K562 (cell line): ENCODE data around the gene ANAPC16. TPM values are rescaled to one million over a fixed set of nuclear protein-coding genes. Genes with fewer than 3 reads are reported as not detected.

Experiments
- CBX3 ChIP-seq, 2 experiments: IDR thresholded peaks; 1 replicate in 1 of 2; 2 replicates in 1 of 2; pipeline ENCODE4 v1.6.1; 2012; ENCODE audit warnings: inconsistent platforms in 2 of 2, low read length in 2 of 2, borderline replicate concordance in 1 of 2, control low read depth in 1 of 2
- CTBP1 ChIP-seq: fragments of 450-650 bp; IDR thresholded peaks from 2 replicates; pipeline ENCODE4 v1.6.1; 2016; ENCODE audit warnings: borderline replicate concordance
- ESRRA ChIP-seq: fragments of 450-650 bp; IDR thresholded peaks from 2 replicates; pipeline ENCODE4 v1.6.1; 2014; ENCODE audit warnings: low read depth, mild to moderate bottlenecking, moderate library complexity, borderline replicate concordance
- ILF3 ChIP-seq: fragments of 450-650 bp; IDR thresholded peaks from 2 replicates; pipeline ENCODE4 v1.6.1; 2018; ENCODE audit warnings: antibody characterized with exemption, mild to moderate bottlenecking, moderate library complexity, borderline replicate concordance
- JUNB ChIP-seq: fragments of 450-650 bp; formaldehyde crosslinking; conservative IDR thresholded peaks from 2 replicates; pipeline ENCODE4 v1.4.0; 2020; ENCODE audit warnings: mild to moderate bottlenecking
- KLF10 ChIP-seq: fragments of 250-450 bp; sonication (Bioruptor Pico); IDR thresholded peaks from 2 replicates; pipeline ENCODE4 v1.6.1; 2021; ENCODE audit warnings: matching md5 sums
- MAX ChIP-seq: sonication (generic); formaldehyde crosslinking; IDR thresholded peaks from 2 replicates; pipeline ENCODE4 v1.9.0; 2022; ENCODE audit warnings: mild to moderate bottlenecking, missing genetic modification reagents
- MYC ChIP-seq, 2 experiments: fragments of 250-450 bp in 1 of 2; sonication (Bioruptor Pico) in 1 of 2; IDR thresholded peaks; 2 replicates each; pipeline versions ENCODE4 v1.5.1 to v1.6.1; 2012 to 2021; ENCODE audit warnings: low read depth in 2 of 2, borderline replicate concordance in 1 of 2, improper control_type of control experiment in 1 of 2, low read length in 1 of 2, mild to moderate bottlenecking in 1 of 2, moderate library complexity in 1 of 2
- NBN ChIP-seq: fragments of 450-650 bp; IDR thresholded peaks from 2 replicates; pipeline ENCODE4 v1.6.1; 2016; ENCODE audit warnings: low read depth, mild to moderate bottlenecking
- PML ChIP-seq: IDR thresholded peaks from 2 replicates; pipeline ENCODE4 v1.6.1; 2012; ENCODE audit warnings: low read length, inconsistent platforms
- POLR2A ChIP-seq: fragments of 450-650 bp; conservative IDR thresholded peaks from 2 replicates; pipeline ENCODE4 v1.6.1; 2016
- RBBP5 ChIP-seq: fragments of 200-600 bp; sonication (generic); IDR thresholded peaks from 2 replicates; pipeline ENCODE4 v1.6.1; 2012; ENCODE audit warnings: borderline replicate concordance, mild to moderate bottlenecking, low read length, control low read depth, inconsistent platforms; ENCODE audit not compliant: insufficient read depth, poor library complexity, severe bottlenecking
- RBFOX2 ChIP-seq: fragments of 200-400 bp; formaldehyde crosslinking; IDR thresholded peaks from 2 replicates; pipeline ENCODE4 v1.6.1; 2017; ENCODE audit warnings: low read depth, mild to moderate bottlenecking, low read length, moderate library complexity
- SMC3 ChIP-seq: conservative IDR thresholded peaks from 2 replicates; pipeline ENCODE4 v1.6.1; 2011; ENCODE audit warnings: low read depth, low read length, improper control_type of control experiment; ENCODE audit not compliant: insufficient read depth
- SOX6 ChIP-seq: fragments of 450-650 bp; IDR thresholded peaks from 2 replicates; pipeline ENCODE4 v1.6.1; 2014; ENCODE audit warnings: mild to moderate bottlenecking
- TAF1 ChIP-seq: IDR thresholded peaks from 2 replicates; pipeline ENCODE4 v1.6.1; 2011; ENCODE audit warnings: mild to moderate bottlenecking, low read length, moderate library complexity; ENCODE audit not compliant: insufficient read depth, control insufficient read depth, severe bottlenecking; ENCODE audit errors: extremely low read depth
- TAF15 ChIP-seq: fragments of 200-400 bp; formaldehyde crosslinking; IDR thresholded peaks from 2 replicates; pipeline ENCODE4 v1.6.1; 2017; ENCODE audit warnings: mild to moderate bottlenecking, low read depth, low read length, moderate library complexity
- TFAM ChIP-seq: fragments of 250-450 bp; sonication (Bioruptor Pico); conservative IDR thresholded peaks from 2 replicates; pipeline ENCODE4 v1.5.0; 2021; ENCODE audit warnings: mild to moderate bottlenecking, moderate library complexity
- U2AF2 ChIP-seq: fragments of 200-400 bp; formaldehyde crosslinking; optimal IDR thresholded peaks from 2 replicates; pipeline ENCODE3; 2017; ENCODE audit warnings: low read depth, mild to moderate bottlenecking, low read length
- USF2 ChIP-seq: sonication (generic); formaldehyde crosslinking; IDR thresholded peaks from 2 replicates; pipeline ENCODE4 v1.5.0; 2020; ENCODE audit warnings: missing genetic modification reagents
- ZBTB11 ChIP-seq, 3 experiments: fragments of 200-800 bp in 1 of 3; fragments of 250-450 bp in 1 of 3; fragments of 450-650 bp in 1 of 3; sonication (Bioruptor Pico) in 1 of 3; sonication (Bioruptor generic) in 1 of 3; formaldehyde crosslinking in 1 of 3; IDR thresholded peaks; 2 replicates each; pipeline versions ENCODE4 v1.6.1 to v1.8.0; 2016 to 2022; ENCODE audit warnings: mild to moderate bottlenecking in 2 of 3, missing genetic modification characterization in 2 of 3, missing compliant biosample characterization in 1 of 3, moderate library complexity in 1 of 3
- ZKSCAN8 ChIP-seq: fragments of 200-800 bp; sonication (Bioruptor generic); IDR thresholded peaks from 2 replicates; pipeline ENCODE4 v1.6.1; 2016; ENCODE audit warnings: missing genetic modification characterization, missing compliant biosample characterization
- ZNF79 ChIP-seq: fragments of 250-450 bp; sonication (Bioruptor Pico); IDR thresholded peaks from 2 replicates; pipeline ENCODE4 v1.4.0; 2020; ENCODE audit warnings: low read depth, mild to moderate bottlenecking, moderate library complexity
- polyA plus RNA-seq, 8 experiments: library from polyadenylated mRNA; depleted of rRNA in 4 of 8; stranded (reverse) in 5 of 8; unstranded in 3 of 8; fragments of >200 nt; fragmentation: Nextera tagmentation in 2 of 8; fragmentation: Illumina TruSeq in 1 of 8; extraction: Ambion mirVana in 2 of 8; extraction: Trizol in 1 of 8; gene quantifications; 2 replicates each; pipeline versions ENCODE4 v1.2.1 to v1.2.3, GENCODE V29; 2011 to 2014; ENCODE audit warnings: inconsistent platforms in 1 of 8, missing spikeins in 1 of 8
- total RNA-seq, 7 experiments: library from RNA; depleted of rRNA in 6 of 7; stranded (reverse); fragments of >200 nt in 6 of 7; fragmentation: Illumina TruSeq in 2 of 7; extraction: Trizol in 2 of 7; gene quantifications; 2 replicates each; pipeline versions ENCODE4 v1.2.1 to v1.2.3, GENCODE V29; 2011 to 2021; ENCODE audit warnings: low replicate concordance in 1 of 7

ANAPC16 gene
- total and polyA plus RNA-seq, 9 of the 15 experiments (the other 6 are each of a cell fraction or from before 2014, with no cell fraction given): 42.6 to 208 (median 108) TPM

GRCh38 chr10:72272689-72273409, 57.0 kb downstream of the ANAPC16 start (continued):
- no peak for TF ChIP-seq ZBTB11 (CRISPR knock-in tag; IDR thresholded peaks at IDR 0.05)
- TF ChIP-seq PML: peak; percentile 93
- TF ChIP-seq POLR2A: no peak; the same call in 1 of the 2 replicates
- TF ChIP-seq CBX3 (IDR thresholded peaks at IDR 0.05; ENCODE audit: borderline replicate concordance in 1 of 2, low read length in 2 of 2): peak in 1 of 2 experiments; percentile 77; a peak in 2 of 3 replicates
- TF ChIP-seq RBBP5: peak; percentile 78
- peak; percentile 83 for TF ChIP-seq RBFOX2
- TF ChIP-seq U2AF2: no peak
- peak; percentile 42 for TF ChIP-seq TAF1
- TF ChIP-seq ZNF79 (CRISPR knock-in tag): no peak
- peak; percentile 96 for TF ChIP-seq MYC (IDR thresholded peaks at IDR 0.05; ENCODE audit: low read depth, low read length)
- TF ChIP-seq MYC (CRISPR knock-in tag; IDR thresholded peaks at IDR 0.05; ENCODE audit: borderline replicate concordance, low read depth): peak; percentile 96
- TF ChIP-seq ESRRA: no peak
- TF ChIP-seq CTBP1: no peak
- no peak for TF ChIP-seq TAF15
- no peak for TF ChIP-seq ILF3
- no peak for TF ChIP-seq KLF10 (CRISPR knock-in tag)
- TF ChIP-seq SMC3: no peak
- TF ChIP-seq MAX (CRISPR knock-in tag): peak; percentile 41; the same call in 1 of the 2 replicates
- peak; percentile 31; the same call in 1 of the 2 replicates for TF ChIP-seq JUNB (CRISPR knock-in tag)
- no peak for TF ChIP-seq NBN
- no peak for TF ChIP-seq USF2
- no peak for TF ChIP-seq SOX6
- no peak; the same call in 1 of the 2 replicates for TF ChIP-seq ZKSCAN8
- TF ChIP-seq TFAM (CRISPR knock-in tag): no peak
